ENCODE results near the gene ZMAT3. TPM values are rescaled to one million over a fixed set of nuclear protein-coding genes. Genes with fewer than 3 reads are reported as not detected.

The ZMAT3 gene
- total RNA-seq, 1 experiment from 2014 or later, result 11.4 TPM

Small RNA genes lying within 50 kb of the gene (small RNA-seq; reads per million reads assigned to genes)
- 0 reads per million in 2 experiments for gene RF00019

Other genes starting within 250 kb of the ZMAT3 start
- gene PIK3CA, start 76.5 kb upstream of the ZMAT3 start, total RNA-seq (2014; rRNA removed; shearing (Covaris generic)), result 10.5 and 13.4 TPM in 2 replicates
- 0.92 and 1.9 TPM in 2 replicates for gene KCNMB3, start 179.3 kb upstream of the ZMAT3 start, total RNA-seq (2014; rRNA removed; shearing (Covaris generic))

Measured in NCI-H460 (cell line).